UCSD-AML1 (cell line): ENCODE data around the gene PLCB2.

Experiments used
- DNase-seq: peaks from one replicate; lab custom pipeline; 2025; ENCODE audit not compliant: unreplicated experiment; lab: John Stamatoyannopoulos, UW

PLCB2 gene, protein sequence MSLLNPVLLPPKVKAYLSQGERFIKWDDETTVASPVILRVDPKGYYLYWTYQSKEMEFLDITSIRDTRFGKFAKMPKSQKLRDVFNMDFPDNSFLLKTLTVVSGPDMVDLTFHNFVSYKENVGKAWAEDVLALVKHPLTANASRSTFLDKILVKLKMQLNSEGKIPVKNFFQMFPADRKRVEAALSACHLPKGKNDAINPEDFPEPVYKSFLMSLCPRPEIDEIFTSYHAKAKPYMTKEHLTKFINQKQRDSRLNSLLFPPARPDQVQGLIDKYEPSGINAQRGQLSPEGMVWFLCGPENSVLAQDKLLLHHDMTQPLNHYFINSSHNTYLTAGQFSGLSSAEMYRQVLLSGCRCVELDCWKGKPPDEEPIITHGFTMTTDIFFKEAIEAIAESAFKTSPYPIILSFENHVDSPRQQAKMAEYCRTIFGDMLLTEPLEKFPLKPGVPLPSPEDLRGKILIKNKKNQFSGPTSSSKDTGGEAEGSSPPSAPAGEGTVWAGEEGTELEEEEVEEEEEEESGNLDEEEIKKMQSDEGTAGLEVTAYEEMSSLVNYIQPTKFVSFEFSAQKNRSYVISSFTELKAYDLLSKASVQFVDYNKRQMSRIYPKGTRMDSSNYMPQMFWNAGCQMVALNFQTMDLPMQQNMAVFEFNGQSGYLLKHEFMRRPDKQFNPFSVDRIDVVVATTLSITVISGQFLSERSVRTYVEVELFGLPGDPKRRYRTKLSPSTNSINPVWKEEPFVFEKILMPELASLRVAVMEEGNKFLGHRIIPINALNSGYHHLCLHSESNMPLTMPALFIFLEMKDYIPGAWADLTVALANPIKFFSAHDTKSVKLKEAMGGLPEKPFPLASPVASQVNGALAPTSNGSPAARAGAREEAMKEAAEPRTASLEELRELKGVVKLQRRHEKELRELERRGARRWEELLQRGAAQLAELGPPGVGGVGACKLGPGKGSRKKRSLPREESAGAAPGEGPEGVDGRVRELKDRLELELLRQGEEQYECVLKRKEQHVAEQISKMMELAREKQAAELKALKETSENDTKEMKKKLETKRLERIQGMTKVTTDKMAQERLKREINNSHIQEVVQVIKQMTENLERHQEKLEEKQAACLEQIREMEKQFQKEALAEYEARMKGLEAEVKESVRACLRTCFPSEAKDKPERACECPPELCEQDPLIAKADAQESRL

DNA sequence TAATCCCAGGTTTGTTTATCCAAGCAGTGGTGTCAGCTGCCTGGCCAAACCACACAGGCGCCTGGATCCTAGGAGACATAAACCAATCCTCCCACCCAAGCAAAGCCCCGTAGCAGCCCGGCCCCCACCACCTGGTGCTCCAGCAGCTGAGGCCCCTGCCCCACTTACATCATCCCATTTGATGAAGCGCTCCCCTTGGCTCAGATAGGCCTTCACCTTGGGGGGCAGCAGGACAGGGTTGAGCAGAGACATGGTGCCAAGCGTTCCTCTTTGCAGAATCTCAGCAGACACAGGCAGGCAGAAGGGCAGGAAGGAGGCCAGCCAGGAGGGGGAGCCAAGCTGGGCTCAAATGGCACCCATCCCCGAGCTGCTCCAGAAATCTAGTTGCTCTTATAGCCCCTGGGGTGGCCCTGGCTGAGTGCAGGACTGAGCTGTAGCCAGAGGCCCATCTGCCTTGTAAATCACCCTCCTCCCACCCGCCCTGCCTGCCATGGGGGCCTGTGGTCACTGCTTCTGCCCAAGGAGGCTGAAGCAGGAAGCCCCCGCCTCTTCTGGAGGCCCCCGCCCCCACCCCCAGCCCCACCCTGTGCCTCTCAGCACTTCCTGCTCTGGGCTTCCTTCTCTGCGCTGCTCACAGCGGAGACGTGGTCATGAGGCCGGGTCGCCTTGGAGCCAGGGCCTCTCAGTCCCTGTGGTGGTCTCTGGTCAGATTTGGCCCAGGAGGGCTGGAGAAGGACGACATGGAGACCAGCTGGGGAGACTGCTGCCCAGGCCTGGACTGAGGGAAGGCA is at the start of gene PLCB2:
Gene PLCB2 (minus strand): TSS at position 515 of the 791 bp plus-strand sequence. CDS start 263 bp downstream, at position 252.
- peak; percentile 87 for DNase-seq

DNA sequence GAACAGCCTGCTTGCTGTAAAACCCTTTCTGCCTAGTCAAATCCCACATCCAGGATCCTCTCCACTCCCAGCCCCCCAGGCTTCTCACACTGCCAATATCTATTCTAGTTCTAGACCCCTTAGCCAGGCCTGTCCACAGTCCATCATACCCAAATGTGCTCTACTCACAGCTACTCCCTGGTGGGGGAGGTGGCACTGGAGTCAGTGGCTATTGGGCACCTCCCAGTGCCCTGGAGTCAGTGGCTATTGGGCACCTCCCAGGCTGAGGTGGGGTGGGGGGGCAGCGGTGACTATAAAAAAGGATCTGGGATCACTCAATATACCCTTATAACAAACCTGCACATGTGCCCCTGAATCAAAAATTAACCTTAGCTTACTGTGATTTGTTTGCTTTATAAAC is 49.5 kb upstream of the PLCB2 start:
- no peak for DNase-seq

DNA sequence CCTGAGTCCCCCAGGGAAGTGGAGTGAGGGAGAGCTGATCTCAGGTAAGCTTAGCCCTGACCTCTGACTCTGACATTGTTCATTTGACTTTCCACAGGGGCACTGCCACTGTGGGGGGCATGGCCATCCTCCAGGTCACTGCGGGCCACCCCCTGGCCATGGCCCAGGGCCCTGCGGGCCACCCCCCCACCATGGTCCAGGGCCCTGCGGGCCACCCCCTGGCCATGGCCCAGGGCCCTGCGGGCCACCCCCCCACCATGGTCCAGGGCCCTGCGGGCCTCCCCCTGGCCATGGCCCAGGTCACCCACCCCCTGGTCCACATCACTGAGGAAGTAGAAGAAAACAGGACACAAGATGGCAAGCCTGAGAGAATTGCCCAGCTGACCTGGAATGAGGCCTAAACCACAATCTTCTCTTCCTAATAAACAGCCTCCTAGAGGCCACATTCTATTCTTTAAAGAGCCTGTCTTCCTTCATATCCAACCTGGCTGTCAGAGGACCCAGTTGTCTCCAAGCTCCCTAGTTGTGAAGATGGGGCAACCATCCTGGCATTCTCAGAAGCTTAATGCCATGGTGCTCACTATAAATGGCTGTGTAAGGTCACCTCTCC is 48.3 kb upstream of the PLCB2 start:
- DNase-seq = no peak

GRCh38 chr15:40354408-40355171 is 46.9 kb upstream of the PLCB2 start:
- peak; percentile 38 for DNase-seq

DNA sequence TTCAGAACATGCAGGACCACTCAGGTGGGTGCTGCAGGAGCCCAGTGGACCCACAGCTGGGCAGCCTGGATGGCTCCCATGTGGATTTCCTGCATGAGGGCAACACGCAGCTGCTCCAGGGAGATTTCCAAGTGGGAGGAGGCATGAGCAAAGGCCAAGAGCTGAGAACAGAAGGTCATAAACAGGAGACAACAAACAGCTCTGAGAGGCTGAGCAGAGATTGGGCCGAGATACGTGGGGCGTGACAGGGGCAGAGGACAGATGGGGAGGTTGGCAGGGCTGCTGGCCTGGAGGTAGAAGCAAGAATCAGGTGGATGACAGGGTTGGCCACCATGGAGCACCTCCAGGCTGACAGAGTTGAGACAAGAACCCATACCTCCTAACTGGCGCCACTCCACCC is 46.0 kb upstream of the PLCB2 start:
- no peak for DNase-seq

- DNase-seq = no peak
Observed at GRCh38 chr15:40352281-40352901, 44.7 kb upstream of the PLCB2 start.

DNA sequence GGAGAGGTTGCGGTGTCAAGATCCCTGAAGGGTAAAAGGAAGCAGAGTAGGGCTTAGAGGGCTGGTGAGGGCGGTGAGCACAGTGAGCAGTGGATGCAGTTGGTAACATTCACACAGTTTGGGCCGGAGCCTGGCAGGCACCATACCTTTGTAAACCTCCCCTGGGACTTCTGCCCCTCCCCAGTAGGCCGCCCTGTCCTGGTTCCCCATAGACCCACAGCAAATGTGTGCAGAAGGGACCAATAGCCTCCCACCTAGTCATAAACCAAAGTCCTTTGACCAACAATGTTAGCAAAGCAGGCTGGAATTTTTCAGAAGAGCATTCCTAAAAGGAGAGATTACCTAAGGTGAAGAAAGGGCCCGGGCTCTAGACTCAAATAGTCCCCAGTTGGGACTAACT is 41.4 kb upstream of the PLCB2 start:
- DNase-seq = no peak

DNA sequence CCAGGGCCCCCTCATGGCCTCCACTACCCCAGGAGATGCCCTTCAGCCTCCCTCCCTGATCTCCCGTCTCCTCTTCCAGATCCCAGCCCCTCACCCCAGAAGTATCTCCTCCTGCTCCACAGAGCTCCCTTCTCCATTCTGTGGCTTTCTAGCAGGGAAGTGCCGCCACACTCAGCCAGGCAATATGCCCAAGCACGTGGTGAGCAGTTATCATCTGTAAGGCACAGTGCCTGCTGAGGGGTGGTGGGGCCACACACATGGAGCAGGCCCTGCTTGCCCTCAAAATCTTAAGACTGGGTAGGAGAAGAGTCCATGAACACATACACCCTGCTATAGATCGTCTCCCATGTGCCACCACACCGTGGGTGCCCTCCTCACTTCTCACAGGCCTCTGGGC is 40.7 kb upstream of the PLCB2 start:
- no peak for DNase-seq

GRCh38 chr15:40347559-40348473 is 40.1 kb upstream of the PLCB2 start:
- DNase-seq = no peak

- DNase-seq = no peak
Observed at GRCh38 chr15:40346579-40347558, 39.1 kb upstream of the PLCB2 start.

DNA sequence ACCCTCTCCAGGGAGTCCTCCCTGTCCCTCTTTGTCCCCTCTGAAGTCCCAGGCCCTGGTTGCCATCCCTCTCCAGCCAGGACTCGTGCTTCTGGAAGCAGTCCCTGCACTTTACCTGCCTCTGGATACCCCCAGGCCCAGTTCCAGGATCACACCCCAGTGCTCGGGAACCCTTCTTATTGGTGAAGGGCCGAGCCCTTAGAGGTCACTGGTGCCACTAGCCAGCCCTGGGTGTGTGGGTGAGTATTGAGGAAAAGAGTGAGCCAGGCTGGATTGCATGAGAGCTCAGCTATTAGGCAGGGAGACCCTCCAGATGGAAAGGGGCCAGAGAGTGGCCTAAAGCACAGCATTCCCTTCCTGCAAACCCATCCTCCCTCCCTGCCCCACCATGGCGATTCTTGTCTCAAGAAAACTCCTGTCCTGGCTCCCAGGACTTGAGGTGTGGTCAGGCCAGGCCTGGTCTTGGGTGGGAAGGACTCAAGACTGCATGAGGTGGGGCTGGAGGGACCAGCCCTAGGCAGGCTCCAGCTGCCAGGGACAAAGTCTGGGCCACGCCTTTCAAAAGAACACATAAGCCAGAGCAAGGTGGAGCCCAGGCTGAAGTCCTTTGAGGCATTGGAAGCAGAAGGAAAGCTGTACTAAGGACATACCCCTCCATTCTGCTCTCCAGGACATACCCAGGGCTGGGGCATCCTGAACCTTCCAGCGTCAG is 38.3 kb upstream of the PLCB2 start:
- no peak for DNase-seq

- DNase-seq = no peak
Observed at GRCh38 chr15:40345225-40345866, 37.6 kb upstream of the PLCB2 start.

DNA sequence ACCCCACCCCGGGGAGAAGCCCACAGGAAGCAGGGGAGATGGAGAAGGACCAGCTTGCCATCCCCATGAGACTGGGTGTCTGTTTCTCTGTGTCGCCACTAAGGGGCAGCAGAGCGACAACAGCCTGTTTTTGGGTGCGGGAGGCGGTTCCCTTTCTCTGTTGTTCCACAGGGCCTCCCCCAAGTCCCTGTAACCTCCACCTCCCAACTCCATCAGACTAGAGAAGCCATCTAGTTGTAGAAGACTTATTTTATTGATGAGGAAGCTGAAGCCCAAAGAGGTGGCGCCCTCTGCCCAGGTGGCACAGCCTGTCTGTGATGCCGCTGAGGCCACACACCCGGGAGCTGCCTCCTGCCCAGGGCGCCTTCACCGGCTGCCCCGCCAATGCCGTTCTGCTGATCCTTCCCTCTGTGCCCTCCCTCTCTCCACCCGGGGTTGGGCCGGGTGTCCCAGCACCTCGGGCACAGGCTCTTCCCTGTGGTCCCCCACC is 36.9 kb upstream of the PLCB2 start:
- peak; percentile 62 for DNase-seq

- no peak for DNase-seq
Observed at GRCh38 chr15:40344217-40344616, 36.5 kb upstream of the PLCB2 start.

- DNase-seq = peak; percentile 85
Observed at GRCh38 chr15:40343512-40343911, 35.8 kb upstream of the PLCB2 start.
